ACC112 (cell line): ENCODE measurements around the gene WFIKKN2.

ENCODE experiments used
- H2AFZ ChIP-seq: fragments of 200-600 bp; sonication (generic); one replicate; pipeline ENCODE4 v1.6.0; 2017; ENCODE audit warnings: antibody characterized with exemption, low read length; ENCODE audit not compliant: unreplicated experiment
- H3K27ac ChIP-seq: fragments of 200-600 bp; sonication (generic); 2 replicates; pipeline ENCODE4 v1.5.1; 2014; ENCODE audit warnings: low read depth, mild to moderate bottlenecking, antibody characterized with exemption, low read length, moderate library complexity
- H3K27me3 ChIP-seq: fragments of 200-600 bp; sonication (generic); 2 replicates; pipeline ENCODE4 v1.6.1; 2014; ENCODE audit warnings: mild to moderate bottlenecking, antibody characterized with exemption, low read length, moderate library complexity, mixed read lengths; ENCODE audit not compliant: insufficient read depth
- H3K36me3 ChIP-seq: fragments of 200-600 bp; sonication (generic); 2 replicates; pipeline ENCODE4 v1.6.1; 2016; ENCODE audit warnings: mild to moderate bottlenecking, antibody characterized with exemption, low read length, moderate library complexity, mixed read lengths; ENCODE audit not compliant: insufficient read depth
- H3K4me1 ChIP-seq: fragments of 200-600 bp; sonication (generic); one replicate; pipeline ENCODE4 v1.6.1; 2016; ENCODE audit warnings: low read length, mixed read lengths; ENCODE audit not compliant: insufficient read depth, unreplicated experiment, control insufficient read depth
- H3K4me3 ChIP-seq: fragments of 200-600 bp; sonication (generic); 2 replicates; pipeline ENCODE4 v1.5.1; 2014; ENCODE audit warnings: mild to moderate bottlenecking, low read depth, low read length
- H3K79me2 ChIP-seq: fragments of 200-600 bp; sonication (generic); one replicate; pipeline ENCODE4 v1.6.0; 2016; ENCODE audit warnings: low read length; ENCODE audit not compliant: control insufficient read depth, unreplicated experiment, insufficient read depth

WFIKKN2 gene

GRCh38 chr17:50881182-50881581 is 45.8 kb downstream of the WFIKKN2 start:
- no peaks in the 10 kb centered on the region for H3K4me1 ChIP-seq
- no peaks in the 10 kb centered on the region for H3K36me3 ChIP-seq
- H3K27ac ChIP-seq = no peak overlapping the region
- no peak overlapping the region for H3K4me3 ChIP-seq
- H2AFZ ChIP-seq = no peak overlapping the region
- no peaks in the 10 kb centered on the region for H3K27me3 ChIP-seq
- H3K79me2 ChIP-seq = no peaks in the 10 kb centered on the region

GRCh38 chr17:50882851-50883250 is 47.5 kb downstream of the WFIKKN2 start:
- Histone ChIP-seq H2AFZ (no peak overlapping the region), H3K79me2 (no peaks in the 10 kb centered on the region), H3K27ac (no peak overlapping the region), H3K4me3 (no peak overlapping the region), H3K4me1 (no peaks in the 10 kb centered on the region), H3K27me3 (no peaks in the 10 kb centered on the region), H3K36me3 (no peaks in the 10 kb centered on the region)

GRCh38 chr17:50883850-50884438 is 48.6 kb downstream of the WFIKKN2 start:
- no peak overlapping the region for H3K4me3 ChIP-seq
- H3K4me1 ChIP-seq = no peaks in the 10 kb centered on the region
- H2AFZ ChIP-seq = no peak overlapping the region
- H3K27me3 ChIP-seq = no peaks in the 10 kb centered on the region
- H3K36me3 ChIP-seq = no peaks in the 10 kb centered on the region
- H3K27ac ChIP-seq = no peak overlapping the region
- no peaks in the 10 kb centered on the region for H3K79me2 ChIP-seq

GRCh38 chr17:50884439-50885311 is 49.3 kb downstream of the WFIKKN2 start:
- no peaks in the 10 kb centered on the region for H3K4me1 ChIP-seq
- no peak overlapping the region for H2AFZ ChIP-seq
- 0 out of 2 replicates have a peak, but pooled peaks cover 2% of the 10 kb centered on the region for H3K27me3 ChIP-seq
- no peak overlapping the region for H3K4me3 ChIP-seq
- H3K36me3 ChIP-seq = no peaks in the 10 kb centered on the region
- H3K27ac ChIP-seq = no peak overlapping the region
- H3K79me2 ChIP-seq = no peaks in the 10 kb centered on the region

DNA sequence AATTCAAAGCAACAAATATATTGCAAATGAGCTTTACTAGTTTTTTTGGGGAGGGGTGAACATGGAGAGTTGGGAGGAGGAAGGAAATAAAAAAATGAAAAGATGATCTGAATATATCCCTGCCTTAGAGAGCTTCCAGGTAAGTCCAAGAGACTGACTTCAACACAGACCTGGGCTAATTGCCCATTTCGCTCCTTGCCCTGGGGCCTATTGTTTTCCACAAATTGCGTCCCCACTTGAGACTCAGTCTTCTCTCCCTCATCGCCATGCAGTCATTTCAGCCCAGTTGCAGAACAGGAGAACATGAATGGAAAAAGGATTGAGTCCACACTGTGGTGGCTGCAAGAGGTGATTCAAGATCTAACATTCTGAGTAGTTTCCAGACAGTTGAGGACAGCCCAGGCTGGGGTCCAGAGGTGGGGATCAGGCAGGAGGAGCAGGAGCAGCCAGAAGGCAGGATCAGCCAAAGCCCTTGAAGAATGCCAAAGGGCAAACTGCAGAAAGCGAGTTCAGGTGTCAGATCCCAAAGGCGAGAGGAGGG is 52.4 kb downstream of the WFIKKN2 start:
- 0 out of 2 replicates have a peak, but pooled peaks cover 2% of the 10 kb centered on the region for H3K27me3 ChIP-seq
- no peak overlapping the region for H3K27ac ChIP-seq
- no peaks in the 10 kb centered on the region for H3K79me2 ChIP-seq
- H2AFZ ChIP-seq = no peak overlapping the region
- H3K36me3 ChIP-seq = no peaks in the 10 kb centered on the region
- H3K4me3 ChIP-seq = no peak overlapping the region
- no peaks in the 10 kb centered on the region for H3K4me1 ChIP-seq

DNA sequence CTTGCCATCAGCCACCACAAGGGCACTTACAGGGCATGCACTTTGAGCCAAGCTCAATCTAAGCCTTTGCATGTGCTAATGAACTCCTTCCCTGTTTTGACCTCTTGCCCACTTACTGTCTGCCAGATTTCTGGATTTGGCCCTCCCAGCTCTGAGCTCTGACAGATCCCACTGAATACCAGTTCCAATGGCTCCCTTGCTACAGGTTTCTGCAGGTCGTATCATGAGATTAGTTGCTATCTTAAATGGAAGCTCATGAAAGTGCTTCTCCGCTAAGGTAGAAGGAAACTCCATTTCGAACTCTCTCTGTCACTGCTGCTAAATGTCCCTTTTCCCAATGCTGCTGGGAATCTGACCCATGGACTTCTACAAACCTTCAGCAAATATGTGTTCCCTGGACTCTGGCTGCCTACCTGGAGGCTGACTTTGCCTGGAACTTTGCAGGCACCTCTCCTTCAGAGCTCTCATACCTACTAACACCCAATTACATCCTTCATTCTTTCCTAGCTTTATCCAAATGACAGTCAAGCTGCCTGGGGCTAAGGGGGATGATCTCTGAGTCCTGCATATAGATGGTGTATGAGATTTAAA is 54.2 kb downstream of the WFIKKN2 start:
- no peak overlapping the region for H3K27ac ChIP-seq
- no peaks in the 10 kb centered on the region for H3K79me2 ChIP-seq
- H2AFZ ChIP-seq = no peak overlapping the region
- no peak overlapping the region for H3K4me3 ChIP-seq
- H3K36me3 ChIP-seq = no peaks in the 10 kb centered on the region
- 0 out of 2 replicates have a peak, but pooled peaks cover 2% of the 10 kb centered on the region for H3K27me3 ChIP-seq
- H3K4me1 ChIP-seq = no peaks in the 10 kb centered on the region

- H3K79me2 ChIP-seq = no peaks in the 10 kb centered on the region
- H3K36me3 ChIP-seq = no peaks in the 10 kb centered on the region
- H3K27me3 ChIP-seq = 0 out of 2 replicates have a peak, but pooled peaks cover 2% of the 10 kb centered on the region
- H3K4me1 ChIP-seq = no peaks in the 10 kb centered on the region
- H3K27ac ChIP-seq = no peak overlapping the region
- H3K4me3 ChIP-seq = no peak overlapping the region
- H2AFZ ChIP-seq = no peak overlapping the region
These were observed 55.5 kb downstream of the WFIKKN2 start for GRCh38 chr17:50890675-50891516.

GRCh38 chr17:50891577-50891989 is 56.2 kb downstream of the WFIKKN2 start:
- no peaks in the 10 kb centered on the region for H3K4me1 ChIP-seq
- 0 out of 2 replicates have a peak, but pooled peaks cover 2% of the 10 kb centered on the region for H3K27me3 ChIP-seq
- H2AFZ ChIP-seq = no peak overlapping the region
- no peaks in the 10 kb centered on the region for H3K79me2 ChIP-seq
- no peak overlapping the region for H3K4me3 ChIP-seq
- H3K27ac ChIP-seq = no peak overlapping the region
- H3K36me3 ChIP-seq = no peaks in the 10 kb centered on the region
